Progenitor cell of endocrine pancreas (in vitro differentiated cells): Measurements from ENCODE around the gene AP3D1. TPM values are rescaled to one million over a fixed set of nuclear protein-coding genes. Genes with fewer than 3 reads are reported as not detected.

Source experiments
- DNase-seq: peaks from one replicate; pipeline ENCODE4 v3.0.0; 2021; ENCODE audit warnings: low spot score; ENCODE audit not compliant: unreplicated experiment
- H3K27ac Mint-ChIP-seq: 2 replicates; pipeline ENCODE4 v1.8.0; 2021; ENCODE audit warnings: mild to moderate bottlenecking, moderate library complexity, mixed read lengths
- H3K27me3 Mint-ChIP-seq: 2 replicates; pipeline ENCODE4 v1.8.0; 2021; ENCODE audit warnings: mixed read lengths
- H3K36me3 Mint-ChIP-seq: 2 replicates; pipeline ENCODE4 v1.8.0; 2022; ENCODE audit warnings: mixed read lengths; ENCODE audit not compliant: insufficient read depth
- H3K4me1 Mint-ChIP-seq: 2 replicates; pipeline ENCODE4 v1.8.0; 2021; ENCODE audit warnings: low read depth, mixed read lengths
- H3K4me3 Mint-ChIP-seq: 2 replicates; pipeline ENCODE4 v1.8.0; 2021; ENCODE audit warnings: low read depth, mild to moderate bottlenecking, moderate library complexity, mixed read lengths
- H3K9me3 Mint-ChIP-seq: 2 replicates; pipeline ENCODE4 v1.8.0; 2021; ENCODE audit warnings: low read depth, mixed read lengths
- total RNA-seq: library from RNA; stranded (reverse); gene quantifications from 2 replicates; pipeline ENCODE4 v1.2.1, GENCODE V29; 2021
- TF ChIP-seq, protein P1 (sequence below): fragments of 200-600 bp; sonication (generic); IDR thresholded peaks from one replicate; pipeline ENCODE4 v1.5.0; 2021; ENCODE audit warnings: antibody characterized with exemption, mild to moderate bottlenecking; ENCODE audit not compliant: unreplicated experiment

Gene AP3D1
- total RNA-seq, 1 donor from 2014 or later, result 131 TPM

DNA sequence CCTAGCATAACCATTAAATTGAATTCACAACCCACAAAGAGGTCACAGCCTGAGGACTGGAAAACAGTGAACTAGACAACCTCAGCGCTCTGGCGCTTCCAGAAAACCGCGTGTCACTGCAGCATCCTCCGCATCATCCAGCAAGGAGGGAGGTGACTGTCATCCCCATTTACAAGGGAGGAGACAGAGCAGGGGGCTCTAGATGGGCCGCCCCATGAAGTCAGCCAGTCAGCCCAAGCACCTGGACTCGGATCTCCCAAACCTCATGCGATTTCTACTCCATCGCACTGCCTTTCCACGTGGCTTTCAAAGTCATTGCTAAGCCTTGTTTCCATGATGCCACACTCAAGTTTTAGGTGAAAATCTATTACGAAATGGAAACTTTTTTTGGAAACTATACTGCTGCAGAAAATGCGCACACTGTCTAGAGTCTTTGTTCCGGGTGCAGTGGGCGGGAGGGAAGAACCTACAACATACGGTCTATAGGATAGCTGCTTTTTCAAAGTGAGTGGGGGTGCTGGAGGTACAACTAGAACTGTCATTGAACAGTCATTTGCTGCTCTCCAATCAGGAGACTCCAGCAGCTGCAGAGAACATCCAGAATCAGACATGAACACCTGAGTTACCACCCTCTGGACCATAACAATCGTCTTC lies 2.8 kb downstream of the AP3D1 start:
- Mint-ChIP-seq H3K9me3 (no peaks in the 10 kb centered on the region), H3K36me3 (peaks cover 2% of the 10 kb centered on the region), H3K4me3 (peak overlapping the region; percentile 37), H3K27ac (peak overlapping the region; percentile 78), H3K27me3 (no peaks in the 10 kb centered on the region), H3K4me1 (peaks cover 16% of the 10 kb centered on the region)
- no peak for DNase-seq
- TF ChIP-seq, protein P1, sequence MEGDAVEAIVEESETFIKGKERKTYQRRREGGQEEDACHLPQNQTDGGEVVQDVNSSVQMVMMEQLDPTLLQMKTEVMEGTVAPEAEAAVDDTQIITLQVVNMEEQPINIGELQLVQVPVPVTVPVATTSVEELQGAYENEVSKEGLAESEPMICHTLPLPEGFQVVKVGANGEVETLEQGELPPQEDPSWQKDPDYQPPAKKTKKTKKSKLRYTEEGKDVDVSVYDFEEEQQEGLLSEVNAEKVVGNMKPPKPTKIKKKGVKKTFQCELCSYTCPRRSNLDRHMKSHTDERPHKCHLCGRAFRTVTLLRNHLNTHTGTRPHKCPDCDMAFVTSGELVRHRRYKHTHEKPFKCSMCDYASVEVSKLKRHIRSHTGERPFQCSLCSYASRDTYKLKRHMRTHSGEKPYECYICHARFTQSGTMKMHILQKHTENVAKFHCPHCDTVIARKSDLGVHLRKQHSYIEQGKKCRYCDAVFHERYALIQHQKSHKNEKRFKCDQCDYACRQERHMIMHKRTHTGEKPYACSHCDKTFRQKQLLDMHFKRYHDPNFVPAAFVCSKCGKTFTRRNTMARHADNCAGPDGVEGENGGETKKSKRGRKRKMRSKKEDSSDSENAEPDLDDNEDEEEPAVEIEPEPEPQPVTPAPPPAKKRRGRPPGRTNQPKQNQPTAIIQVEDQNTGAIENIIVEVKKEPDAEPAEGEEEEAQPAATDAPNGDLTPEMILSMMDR, result no peak

DNA sequence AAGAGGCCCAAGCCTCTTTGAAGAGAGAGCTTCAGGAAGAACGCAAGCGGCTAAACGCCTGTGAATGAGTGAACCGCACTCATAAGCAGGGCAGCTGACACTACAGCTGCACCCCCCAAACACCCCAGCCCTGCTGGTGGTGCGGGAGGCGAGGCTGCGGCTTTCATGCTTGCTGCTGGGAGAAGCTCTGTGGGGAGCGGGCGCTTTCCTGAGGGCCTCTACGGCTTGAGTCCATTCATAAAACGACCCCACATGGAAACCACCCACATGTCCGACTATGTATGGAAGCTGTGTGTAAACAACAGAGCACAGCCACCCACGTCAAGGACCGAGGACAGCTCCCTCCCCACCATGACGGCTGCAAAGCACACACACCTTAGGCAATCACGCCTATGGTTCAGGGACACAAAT lies 5.5 kb downstream of the AP3D1 start:
- no peak overlapping the region for H3K4me3 Mint-ChIP-seq
- H3K9me3 Mint-ChIP-seq, result no peaks in the 10 kb centered on the region
- DNase-seq, result no peak
- peaks cover 16% of the 10 kb centered on the region for H3K4me1 Mint-ChIP-seq
- TF ChIP-seq, protein P1, result no peak
- peaks cover 2% of the 10 kb centered on the region for H3K36me3 Mint-ChIP-seq
- H3K27ac Mint-ChIP-seq, result peak overlapping the region; percentile 79
- no peaks in the 10 kb centered on the region for H3K27me3 Mint-ChIP-seq

DNA sequence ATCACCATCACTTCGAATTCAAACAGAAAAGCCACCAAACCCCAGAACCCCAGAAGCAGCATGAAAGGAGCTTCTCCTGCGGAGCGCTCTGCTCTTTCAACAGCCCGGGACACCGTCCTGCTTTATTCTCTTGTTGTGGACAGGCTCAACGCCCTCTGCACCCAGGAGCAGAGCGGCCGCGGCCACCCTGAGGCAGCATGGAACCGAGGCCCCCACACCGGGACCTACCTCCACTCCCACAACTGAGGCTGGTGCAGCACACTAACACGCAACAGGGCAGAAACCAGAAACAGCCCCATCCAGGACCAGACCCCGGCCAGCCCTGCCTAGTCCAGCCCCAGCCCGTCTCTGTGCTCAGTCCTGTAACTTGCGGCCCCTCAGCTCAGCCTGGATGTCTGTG lies 7.2 kb downstream of the AP3D1 start:
- TF ChIP-seq, protein P1, result no peak
- Mint-ChIP-seq H3K4me3 (no peak overlapping the region), H3K4me1 (peaks cover 5% of the 10 kb centered on the region), H3K9me3 (no peaks in the 10 kb centered on the region), H3K27me3 (no peaks in the 10 kb centered on the region), H3K36me3 (peaks cover 2% of the 10 kb centered on the region), H3K27ac (peak overlapping the region; percentile 48)
- DNase-seq, result no peak

DNA sequence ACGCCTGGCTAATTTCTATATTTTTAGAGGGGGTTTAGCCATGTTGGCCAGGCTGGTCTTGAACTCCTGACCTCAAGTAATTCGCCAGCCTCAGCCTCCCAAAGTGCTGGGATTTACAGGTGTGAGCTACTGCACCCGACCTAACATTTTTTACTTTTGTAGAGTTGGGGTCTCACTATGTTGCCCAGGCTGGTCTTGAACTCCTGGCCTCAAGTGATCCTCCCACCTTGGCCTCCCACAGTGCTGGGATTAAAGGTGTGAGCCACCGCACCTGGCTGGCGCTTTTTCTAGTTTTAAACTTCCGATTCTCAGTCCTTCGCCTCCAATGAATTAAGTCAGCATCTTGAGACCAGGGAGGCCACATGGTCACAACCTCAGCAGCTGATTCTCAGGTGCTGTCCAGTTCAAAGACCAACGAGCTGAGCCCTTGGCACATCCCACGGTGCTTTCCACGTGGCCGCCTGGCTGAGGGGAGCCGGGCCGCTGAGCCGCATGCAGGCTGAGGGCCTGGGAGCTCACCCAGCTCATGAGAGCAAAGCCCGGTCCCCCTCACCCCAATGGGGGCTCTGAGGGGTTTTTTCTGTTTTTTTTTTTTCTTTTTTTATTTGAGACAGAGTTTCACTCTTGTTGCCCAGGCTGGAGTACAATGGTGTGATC lies 9.1 kb downstream of the AP3D1 start:
- Mint-ChIP-seq H3K27ac (no peak overlapping the region), H3K4me1 (peaks cover 3% of the 10 kb centered on the region), H3K27me3 (no peaks in the 10 kb centered on the region), H3K9me3 (no peaks in the 10 kb centered on the region), H3K4me3 (no peak overlapping the region), H3K36me3 (peaks cover 4% of the 10 kb centered on the region)
- no peak for DNase-seq
- TF ChIP-seq, protein P1, result no peak

DNA sequence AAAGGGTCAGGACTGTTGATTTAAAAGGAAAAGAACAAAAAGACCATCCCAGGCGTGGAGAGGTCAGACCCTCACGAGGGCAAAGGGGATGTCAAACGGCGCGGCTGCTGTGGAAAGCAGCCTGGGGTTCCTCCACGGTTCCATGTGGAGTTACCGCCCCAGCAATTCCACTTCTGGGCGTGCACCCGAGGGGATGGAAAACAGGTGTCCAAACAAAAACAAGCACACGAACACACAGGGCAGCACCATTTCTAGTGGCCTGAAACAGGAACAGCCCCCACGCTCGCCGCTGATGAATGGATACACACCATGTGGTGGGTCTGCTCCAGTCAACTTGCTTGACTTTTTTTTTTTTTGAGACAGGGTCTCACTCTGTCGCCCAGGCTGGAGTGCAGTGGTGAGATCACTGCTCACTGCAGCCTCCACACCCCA lies 11.2 kb downstream of the AP3D1 start:
- no peaks in the 10 kb centered on the region for H3K4me1 Mint-ChIP-seq
- TF ChIP-seq, protein P1, result no peak
- peak overlapping the region; percentile 87 for H3K27ac Mint-ChIP-seq
- H3K36me3 Mint-ChIP-seq, result peaks cover 7% of the 10 kb centered on the region
- no peaks in the 10 kb centered on the region for H3K27me3 Mint-ChIP-seq
- no peak for DNase-seq
- H3K9me3 Mint-ChIP-seq, result no peaks in the 10 kb centered on the region
- no peak overlapping the region for H3K4me3 Mint-ChIP-seq
